Small intestine (tissue), 7 donors: ENCODE measurements around the gene SPAG9. TPM values are rescaled to one million over a fixed set of nuclear protein-coding genes. Genes with fewer than 3 reads are reported as not detected.
A peak's percentile ranks its signal among the peaks of the same experiment; 100 is the strongest.
"Not testable (repeated sequence)": the region's sequence is repeated elsewhere in the genome, so short reads cannot be mapped to it uniquely, and the experiment has no call there.

Experiments used
- DNase-seq, 2 donors: peaks; one replicate each; pipeline versions ENCODE4 v3.0.0 to v3.0.0-alpha.2; 2013
- FAIRE-seq: peaks from 2 replicates; lab custom pipeline; 2012; peaks lifted over from hg19 to GRCh38; lab: Jason Lieb, UNC
- H3K27ac ChIP-seq, 3 donors: one replicate each; pipeline ENCODE4 v1.5.1; 2013; ENCODE audit warnings: low read length in 2 of 3, mild to moderate bottlenecking in 2 of 3, control low read depth in 1 of 3, inconsistent platforms in 1 of 3, low read depth in 1 of 3, moderate library complexity in 1 of 3
- H3K27me3 ChIP-seq, 3 donors: one replicate each; pipeline ENCODE4 v1.6.1; 2013; ENCODE audit warnings: low read length in 3 of 3, inconsistent platforms in 1 of 3; ENCODE audit not compliant: control insufficient read depth in 3 of 3, insufficient read depth in 3 of 3
- H3K36me3 ChIP-seq, 3 donors: one replicate each; pipeline ENCODE4 v1.6.1; 2013; ENCODE audit warnings: low read length in 3 of 3, inconsistent platforms in 1 of 3, low read depth in 1 of 3, mild to moderate bottlenecking in 1 of 3, moderate library complexity in 1 of 3; ENCODE audit not compliant: control insufficient read depth in 3 of 3, insufficient read depth in 2 of 3
- H3K4me1 ChIP-seq, 3 donors: one replicate each; pipeline ENCODE4 v1.6.1; 2013; ENCODE audit warnings: low read length in 2 of 3, inconsistent platforms in 1 of 3, low read depth in 1 of 3, mild to moderate bottlenecking in 1 of 3, moderate library complexity in 1 of 3; ENCODE audit not compliant: control insufficient read depth in 3 of 3, insufficient read depth in 2 of 3
- H3K4me3 ChIP-seq, 3 donors: one replicate each; pipeline ENCODE4 v1.5.1; 2013; ENCODE audit warnings: low read length in 3 of 3, control low read depth in 1 of 3, inconsistent platforms in 1 of 3, low read depth in 1 of 3, mild to moderate bottlenecking in 1 of 3, moderate library complexity in 1 of 3
- H3K9me3 ChIP-seq, 2 donors: one replicate each; pipeline ENCODE4 v1.6.1; 2013; ENCODE audit warnings: low read depth in 1 of 2, low read length in 1 of 2; ENCODE audit not compliant: control insufficient read depth in 2 of 2, insufficient read depth in 1 of 2
- whole genome bisulfite sequencing, 3 donors: extraction: QIAGEN DNeasy Blood & Tissue Kit; methylation state at CpG; one replicate each; pipeline ENCODE4 v1.1.7; 2013; 5-methylcytosine and 5-hydroxymethylcytosine counted together
- polyA plus RNA-seq, 4 donors: library from polyadenylated mRNA; stranded (reverse) in 3 of 4; unstranded in 1 of 4; fragments of 200-250 nt in 3 of 4; fragments of 120-200 nt in 1 of 4; gene quantifications; one replicate each; pipeline versions ENCODE4 v1.2.1 to v1.2.3, GENCODE V29; 2013
- donor health status: healthy with polysubstance abuse.
- donor health status: control.
- donor health status: control.
- donor health status: Bipolar disorder and iron deficiency.
- donor health status: healthy.

SPAG9 gene
- polyA plus RNA-seq, 4 donors, result 14.1 to 65.9 (median 18.5) TPM

DNA sequence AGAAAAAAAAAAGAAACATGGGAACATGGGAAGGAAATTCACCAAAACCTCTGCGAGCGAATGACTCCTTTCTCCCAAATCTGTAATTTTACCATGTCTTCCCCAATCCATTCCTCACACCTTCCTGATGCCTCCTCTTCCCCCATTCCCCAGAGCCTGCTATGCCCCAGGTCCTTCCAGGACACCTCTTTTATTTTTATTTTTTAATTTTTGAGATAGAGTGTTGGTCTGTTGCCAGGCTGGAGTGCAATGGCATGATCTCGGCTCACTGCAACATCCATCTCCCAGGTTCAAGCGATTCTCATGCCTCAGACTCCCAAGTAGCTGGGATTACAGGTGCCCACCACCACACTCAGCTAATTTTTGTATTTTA, 179.0 kb downstream of the SPAG9 start:
- H3K4me3 ChIP-seq, DNase-seq, H3K9me3 ChIP-seq, H3K36me3 ChIP-seq, H3K27me3 ChIP-seq, FAIRE-seq: not testable (repeated sequence)
- WGBS, 3 donors, result 83 to 96% (median 96%) methylated on average over 4 of the region's 4 CpGs
- Histone ChIP-seq H3K4me1 (peaks cover 2 to 53% (median 4%) of the 10 kb centered on the region in 3 donors), H3K27ac (peak overlapping the region in 1 of 3 donors; percentile 97)

DNA sequence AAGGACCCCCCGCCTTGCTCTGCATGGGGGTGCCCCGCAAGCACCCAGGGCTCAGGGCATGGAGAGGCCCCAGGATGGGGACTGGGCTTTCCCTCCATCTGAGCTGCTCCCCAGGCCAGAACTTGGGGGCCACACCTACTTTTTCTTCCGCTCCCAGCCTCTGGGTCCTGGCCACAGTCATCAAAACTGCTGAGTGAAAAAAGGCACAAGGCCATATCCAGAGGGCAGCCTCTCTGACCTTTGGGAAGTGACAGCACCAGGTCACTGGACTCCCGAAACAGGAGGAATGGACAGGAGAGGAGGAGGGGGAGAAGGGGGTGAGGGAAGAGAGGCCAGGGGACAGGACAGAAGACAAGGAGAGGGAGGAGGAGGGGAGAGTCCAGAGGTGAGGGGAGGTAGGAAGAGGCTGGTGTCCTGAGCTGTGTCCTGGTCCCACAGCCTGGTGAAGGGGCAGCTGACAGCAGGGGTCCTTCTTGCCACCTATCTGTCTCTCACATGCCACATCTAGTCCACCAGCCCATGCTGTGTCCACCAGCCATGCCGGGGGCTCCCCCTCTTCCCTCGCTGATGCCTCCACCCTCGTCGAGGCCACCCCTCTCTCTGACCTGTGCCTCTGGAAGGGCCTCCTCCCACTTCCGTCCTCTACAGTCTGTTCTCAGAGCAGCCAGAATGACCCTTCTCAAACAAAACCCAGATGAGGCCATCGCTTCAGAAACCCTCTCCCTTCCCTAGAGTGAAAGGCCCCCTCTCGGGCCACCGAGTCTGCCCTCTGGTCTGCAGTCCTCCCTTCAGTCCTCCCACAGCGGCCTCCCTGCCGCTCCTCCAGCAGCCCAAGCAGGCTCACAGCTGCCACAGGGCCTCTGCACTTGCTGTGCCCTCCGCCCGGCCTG, 180.6 kb downstream of the SPAG9 start:
- Histone ChIP-seq H3K4me1 (peaks cover 2 to 44% (median 4%) of the 10 kb centered on the region in 3 donors), H3K4me3 (no peak overlapping the region), H3K9me3 (no peaks in the 10 kb centered on the region), H3K27me3 (no peaks in the 10 kb centered on the region), H3K36me3 (no peaks in the 10 kb centered on the region), H3K27ac (no peak overlapping the region)
- DNase-seq (no peak), FAIRE-seq (no peak)
- 86 to 92% (median 90%) methylated on average over 16 of the region's 16 CpGs for whole genome bisulfite sequencing, 3 donors

DNA sequence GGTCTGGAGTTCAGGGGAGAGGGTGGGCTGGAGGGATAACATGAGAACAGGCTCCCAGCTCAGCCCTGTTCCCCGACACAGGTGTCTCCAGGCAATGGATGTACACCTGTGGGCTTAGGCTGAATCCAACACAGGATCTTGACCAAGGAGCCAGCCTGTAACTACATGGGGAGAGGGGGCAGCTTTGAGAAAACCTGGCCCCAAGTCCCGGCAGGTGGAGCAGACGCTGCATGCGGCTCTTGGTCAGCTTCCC, 181.2 kb downstream of the SPAG9 start:
- Histone ChIP-seq H3K27ac (no peak overlapping the region), H3K36me3 (no peaks in the 10 kb centered on the region), H3K4me3 (no peak overlapping the region), H3K27me3 (no peaks in the 10 kb centered on the region), H3K4me1 (peaks cover 0 to 40% (median 2%) of the 10 kb centered on the region in 3 donors), H3K9me3 (no peaks in the 10 kb centered on the region)
- DNase-seq, result no peak
- whole genome bisulfite sequencing, 3 donors, result 92 to 98% (median 93%) methylated on average over 4 of the region's 4 CpGs
- no peak for FAIRE-seq

DNA sequence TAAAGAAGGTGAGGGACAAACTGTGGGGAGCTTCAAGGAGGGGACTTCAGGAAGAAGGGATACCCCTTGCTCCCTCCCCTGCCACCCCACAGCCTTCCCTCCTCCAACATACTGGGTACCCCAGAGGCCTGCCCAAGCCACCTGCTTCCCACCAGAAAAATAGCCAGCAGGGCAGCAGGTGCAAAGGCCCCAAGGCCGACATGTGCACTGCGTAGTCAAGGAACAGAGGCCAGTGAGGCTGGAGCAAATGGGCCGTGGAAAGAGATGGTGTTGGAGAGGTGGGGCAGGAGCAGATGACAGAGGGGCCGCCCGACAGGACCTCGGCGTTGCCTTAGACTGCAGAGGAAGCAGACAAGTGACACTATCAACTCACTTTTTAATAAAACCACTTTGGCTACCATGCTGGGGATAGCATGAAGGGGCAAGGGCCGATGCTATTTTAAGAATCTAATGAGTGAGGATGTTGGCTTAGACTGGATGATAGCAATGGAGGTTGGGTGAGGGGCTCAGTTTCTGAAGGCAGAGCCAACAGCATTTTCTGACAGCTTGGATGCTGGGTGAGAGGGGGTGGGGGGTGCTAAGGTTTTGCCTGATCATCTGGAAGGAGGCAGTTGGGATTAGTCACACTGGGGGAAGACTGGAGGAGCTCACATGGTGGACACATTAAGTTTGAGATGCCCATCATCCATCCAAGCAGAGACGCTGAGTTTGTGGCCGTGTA, 181.7 kb downstream of the SPAG9 start:
- FAIRE-seq (no peak), DNase-seq (no peak)
- Histone ChIP-seq H3K4me1 (peaks cover 0 to 37% (median 2%) of the 10 kb centered on the region in 3 donors), H3K36me3 (no peaks in the 10 kb centered on the region), H3K27ac (no peak overlapping the region), H3K4me3 (no peak overlapping the region), H3K27me3 (no peaks in the 10 kb centered on the region), H3K9me3 (no peaks in the 10 kb centered on the region)
- WGBS, 3 donors, result 91 to 93% (median 91%) methylated on average over 10 of the region's 10 CpGs

DNA sequence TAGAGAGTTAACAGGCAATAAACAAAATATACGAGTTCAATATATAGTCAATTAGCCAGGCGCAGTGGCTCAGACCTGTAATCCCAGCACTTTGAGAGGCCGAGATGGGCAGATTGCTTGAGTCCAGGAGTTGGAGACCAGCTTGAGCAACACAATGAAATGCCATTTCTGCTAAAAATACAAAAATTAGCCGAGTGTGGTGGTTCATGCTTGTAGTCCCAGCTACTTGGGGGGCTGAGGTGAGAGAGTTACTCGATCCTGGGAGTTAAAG, 184.7 kb downstream of the SPAG9 start:
- WGBS, 3 donors, result 70 to 91% (median 82%) methylated on average over 5 of the region's 5 CpGs
- Histone ChIP-seq H3K9me3 (no peaks in the 10 kb centered on the region), H3K27ac (no peak overlapping the region), H3K4me1 (peaks cover 0 to 19% (median 2%) of the 10 kb centered on the region in 3 donors), H3K27me3 (no peaks in the 10 kb centered on the region), H3K4me3 (no peak overlapping the region), H3K36me3 (no peaks in the 10 kb centered on the region)
- DNase-seq, result no peak
- no peak for FAIRE-seq

DNA sequence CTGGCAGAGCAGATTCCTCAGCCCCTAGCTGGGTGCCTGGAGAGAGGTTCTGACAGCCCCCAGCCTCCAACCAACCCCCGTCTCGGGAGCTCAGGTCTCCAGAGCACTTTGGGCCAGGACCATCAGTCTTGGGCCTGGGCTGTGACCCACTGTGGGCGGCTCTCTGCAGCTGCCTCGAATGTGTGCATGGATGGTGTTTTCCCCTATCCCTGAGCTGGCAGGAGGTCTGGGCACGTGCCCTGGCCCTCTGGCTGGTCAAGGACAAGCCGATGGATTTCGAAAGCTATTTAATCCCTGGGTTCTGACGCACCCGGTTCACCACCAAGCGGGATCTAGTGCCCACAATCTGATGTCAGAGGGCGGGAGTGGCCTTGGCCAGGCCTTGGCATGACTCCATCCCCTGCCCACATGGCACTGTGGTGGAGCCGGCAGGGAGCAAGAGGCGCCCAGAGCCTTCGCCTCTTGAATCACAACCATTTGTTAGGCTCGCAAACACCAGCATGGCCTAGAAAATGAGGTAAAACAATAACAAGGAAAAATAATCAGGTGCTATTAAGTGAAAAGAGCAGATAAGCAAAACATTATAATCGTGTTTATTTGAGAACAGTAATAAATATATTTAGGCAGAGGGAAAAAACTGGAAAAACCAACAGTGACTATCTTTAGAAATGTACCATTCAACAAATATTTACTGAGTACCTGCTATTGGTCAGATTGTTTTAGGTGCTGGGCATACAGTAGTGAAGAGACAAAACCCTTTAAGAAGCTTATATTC, 185.3 kb downstream of the SPAG9 start:
- peaks cover 0 to 21% (median 2%) of the 10 kb centered on the region in 3 donors for H3K4me1 ChIP-seq
- 42 to 64% (median 45%) methylated on average over 16 of the region's 16 CpGs for WGBS, 3 donors
- no peaks in the 10 kb centered on the region for H3K36me3 ChIP-seq
- H3K27ac ChIP-seq, result peak overlapping the region in 1 of 3 donors; percentile 18
- DNase-seq (peak in 1 of 2 donors; percentile 82), FAIRE-seq (no peak)
- H3K4me3 ChIP-seq, result no peak overlapping the region
- H3K27me3 ChIP-seq, result no peaks in the 10 kb centered on the region
- no peaks in the 10 kb centered on the region for H3K9me3 ChIP-seq

DNA sequence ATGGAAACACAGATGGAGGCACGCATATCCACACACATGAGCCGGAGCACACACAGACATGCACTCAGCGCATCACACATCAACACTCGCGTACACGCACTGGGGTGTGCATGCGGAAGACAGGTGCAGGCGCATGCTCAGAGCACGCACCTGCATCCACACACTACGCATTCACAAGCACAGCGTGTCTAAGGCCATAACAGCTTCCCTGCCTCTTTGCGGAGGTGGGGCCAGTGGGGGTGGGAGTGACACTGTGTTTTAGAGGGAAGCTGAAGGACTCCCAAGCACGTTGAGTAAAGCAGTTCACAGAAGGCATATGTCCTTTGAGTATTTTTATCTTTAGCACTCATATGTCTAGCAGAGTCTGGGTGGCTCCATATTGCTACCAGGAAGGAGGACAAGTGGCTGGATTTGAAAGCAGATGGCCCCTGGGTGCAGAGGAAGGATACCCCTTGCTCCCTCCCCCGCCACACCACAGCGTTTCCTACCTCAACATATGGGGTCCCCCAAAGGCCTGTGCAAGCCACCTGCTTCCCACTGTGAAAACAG, 185.9 kb downstream of the SPAG9 start:
- Histone ChIP-seq H3K27ac (peak overlapping the region in 1 of 3 donors; percentile 18), H3K9me3 (no peaks in the 10 kb centered on the region), H3K4me3 (no peak overlapping the region), H3K27me3 (no peaks in the 10 kb centered on the region), H3K36me3 (no peaks in the 10 kb centered on the region), H3K4me1 (peaks cover 0 to 20% (median 2%) of the 10 kb centered on the region in 3 donors)
- FAIRE-seq (no peak), DNase-seq (no peak)
- WGBS, 3 donors, result 87 to 92% (median 89%) methylated on average over 15 of the region's 15 CpGs

DNA sequence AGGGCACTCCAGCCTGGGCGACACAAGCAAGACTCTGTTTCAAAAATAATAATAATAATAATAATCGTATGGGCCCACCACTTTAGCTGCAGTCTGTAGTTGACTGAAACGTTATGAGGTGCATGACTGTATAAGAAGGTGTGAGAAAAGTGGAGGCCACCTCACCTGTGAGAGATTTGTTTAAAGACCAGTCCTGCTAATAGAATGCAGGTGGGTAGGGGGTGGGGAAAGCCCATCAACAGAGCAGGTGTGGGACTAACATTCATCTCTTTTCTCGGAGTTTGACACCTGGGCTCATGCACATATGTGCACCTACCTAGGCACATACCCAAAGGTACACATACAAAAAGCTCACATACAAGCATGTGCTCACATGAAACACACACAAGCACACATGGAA, 186.5 kb downstream of the SPAG9 start:
- no peaks in the 10 kb centered on the region for H3K9me3 ChIP-seq
- FAIRE-seq (no peak), DNase-seq (no peak)
- H3K27me3 ChIP-seq, result no peaks in the 10 kb centered on the region
- H3K36me3 ChIP-seq, result no peaks in the 10 kb centered on the region
- WGBS, 3 donors, result 75 to 87% (median 79%) methylated on average over 4 of the region's 4 CpGs
- peaks cover 0 to 18% (median 2%) of the 10 kb centered on the region in 3 donors for H3K4me1 ChIP-seq
- no peak overlapping the region for H3K4me3 ChIP-seq
- H3K27ac ChIP-seq, result no peak overlapping the region
